H1 (cell line): Measurements from ENCODE around the gene OR2B2.

Experiments
- EZH2 ChIP-seq: fragments of 200-600 bp; sonication (generic); IDR thresholded peaks from 2 replicates; pipeline ENCODE4 v1.7.1; 2012; ENCODE audit warnings: low read depth, mild to moderate bottlenecking, moderate library complexity, low read length, inconsistent platforms; ENCODE audit not compliant: severe bottlenecking
- MAFK ChIP-seq: IDR thresholded peaks from 2 replicates; pipeline ENCODE4 v1.6.1; 2012; ENCODE audit warnings: low read depth, mild to moderate bottlenecking, improper control_type of control experiment, low read length
- RFX5 ChIP-seq: IDR thresholded peaks from 2 replicates; pipeline ENCODE4 v1.6.1; 2011; ENCODE audit warnings: low read depth, low read length, improper control_type of control experiment, borderline replicate concordance
- SAP30 ChIP-seq: fragments of 300-600 bp; sonication (generic); IDR thresholded peaks from 2 replicates; pipeline ENCODE4 v1.7.1; 2012; ENCODE audit warnings: low read length, moderate library complexity, mild to moderate bottlenecking, inconsistent platforms; ENCODE audit not compliant: insufficient read depth, insufficient replicate concordance
- TF ChIP-seq, protein P1 (sequence below), 3 experiments: IDR thresholded peaks; 1 replicate in 2 of 3; 2 replicates in 1 of 3; pipeline versions ENCODE4 v1.5.1 to v1.6.1; 2011; ENCODE audit warnings: low read length in 3 of 3, mild to moderate bottlenecking in 3 of 3, inconsistent platforms in 2 of 3, low read depth in 1 of 3, moderate library complexity in 1 of 3; ENCODE audit not compliant: insufficient read depth in 1 of 3; ENCODE audit errors: control extremely low read depth in 1 of 3
- TF ChIP-seq, protein P2 (sequence below): IDR thresholded peaks from 2 replicates; pipeline ENCODE4 v1.6.1; 2012; ENCODE audit warnings: inconsistent platforms

DNA sequence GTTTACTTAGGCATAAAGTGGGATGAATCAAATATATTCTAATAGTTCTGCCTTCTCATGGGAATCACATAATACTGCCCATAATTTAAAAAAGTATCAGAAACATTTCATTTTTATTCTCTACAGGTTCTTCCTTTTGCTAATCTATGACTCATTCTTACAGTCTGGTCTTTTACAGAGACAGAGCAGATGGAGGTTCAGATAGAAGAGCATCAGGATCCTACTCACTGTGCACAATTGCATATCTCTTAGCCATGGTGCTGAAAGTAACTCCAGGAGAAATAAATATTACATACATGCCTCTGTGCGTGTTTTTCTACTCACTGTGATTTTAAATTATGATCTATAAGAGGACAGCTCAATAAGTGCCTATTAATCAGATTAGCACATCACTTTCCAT is 28.6 kb upstream of the OR2B2 start:
- TF ChIP-seq, protein P1, sequence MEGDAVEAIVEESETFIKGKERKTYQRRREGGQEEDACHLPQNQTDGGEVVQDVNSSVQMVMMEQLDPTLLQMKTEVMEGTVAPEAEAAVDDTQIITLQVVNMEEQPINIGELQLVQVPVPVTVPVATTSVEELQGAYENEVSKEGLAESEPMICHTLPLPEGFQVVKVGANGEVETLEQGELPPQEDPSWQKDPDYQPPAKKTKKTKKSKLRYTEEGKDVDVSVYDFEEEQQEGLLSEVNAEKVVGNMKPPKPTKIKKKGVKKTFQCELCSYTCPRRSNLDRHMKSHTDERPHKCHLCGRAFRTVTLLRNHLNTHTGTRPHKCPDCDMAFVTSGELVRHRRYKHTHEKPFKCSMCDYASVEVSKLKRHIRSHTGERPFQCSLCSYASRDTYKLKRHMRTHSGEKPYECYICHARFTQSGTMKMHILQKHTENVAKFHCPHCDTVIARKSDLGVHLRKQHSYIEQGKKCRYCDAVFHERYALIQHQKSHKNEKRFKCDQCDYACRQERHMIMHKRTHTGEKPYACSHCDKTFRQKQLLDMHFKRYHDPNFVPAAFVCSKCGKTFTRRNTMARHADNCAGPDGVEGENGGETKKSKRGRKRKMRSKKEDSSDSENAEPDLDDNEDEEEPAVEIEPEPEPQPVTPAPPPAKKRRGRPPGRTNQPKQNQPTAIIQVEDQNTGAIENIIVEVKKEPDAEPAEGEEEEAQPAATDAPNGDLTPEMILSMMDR (IDR thresholded peaks at IDR 0.05; ENCODE audit: control extremely low read depth in 1 of 3, insufficient read depth in 1 of 3, low read depth in 1 of 3, low read length in 3 of 3) = no peak
- TF ChIP-seq SAP30 (no peak), RFX5 (no peak), MAFK (no peak), EZH2 (no peak)
- TF ChIP-seq, protein P2, sequence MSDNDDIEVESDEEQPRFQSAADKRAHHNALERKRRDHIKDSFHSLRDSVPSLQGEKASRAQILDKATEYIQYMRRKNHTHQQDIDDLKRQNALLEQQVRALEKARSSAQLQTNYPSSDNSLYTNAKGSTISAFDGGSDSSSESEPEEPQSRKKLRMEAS = no peak
